K562 (cell line): Measurements from ENCODE around the gene MATR3. TPM values are rescaled to one million over a fixed set of nuclear protein-coding genes. Genes with fewer than 3 reads are reported as not detected.

Experiments used
- ATAC-seq: fragments of 200-7000 bp; cut with Tn5 transposase; 3 replicates; pipeline ENCODE4 v1.9.1; 2020; ENCODE audit warnings: moderate library complexity
- BruUV-seq: library from RNA; stranded (reverse); fragments of 400-500 nt; replicated peaks from 2 replicates; lab custom pipeline; 2021; lab: Mats Ljungman, UMichigan
- CTCF ChIA-PET: fragments of 300-600 bp; formaldehyde crosslinking; extraction: SDS; loops from one replicate; lab custom pipeline; 2021; ENCODE audit warnings: low intra/inter-chr PET ratio; lab: Yijun Ruan, JAX
- POLR2A ChIA-PET: fragments of 300-600, 350-650 bp; sonication (Branson Sonifier 250); formaldehyde crosslinking; extraction: SDS; loops from one replicate; lab custom pipeline; 2021; ENCODE audit warnings: antibody characterized with exemption, inconsistent platforms; lab: Yijun Ruan, JAX
- DNase-seq, 4 experiments: peaks; one replicate each; pipeline versions ENCODE4 v3.0.0 to v3.0.0-alpha.2; 2011 to 2018; ENCODE audit warnings: low spot score in 3 of 4, mixed read lengths in 3 of 4; ENCODE audit errors: extremely low read depth in 1 of 4
- FAIRE-seq: peaks from 2 replicates; lab custom pipeline; 2011; peaks lifted over from hg19 to GRCh38; lab: Jason Lieb, UNC
- H2AFZ ChIP-seq: 2 replicates; pipeline ENCODE4 v1.6.0; 2011; ENCODE audit warnings: low read depth, low read length, control low read depth, inconsistent platforms
- H3K27ac ChIP-seq: fragments of 200-600 bp; 3 replicates; pipeline ENCODE4 v1.8.0; 2011; ENCODE audit warnings: low read depth, mild to moderate bottlenecking, control low read depth, inconsistent platforms, low read length, moderate library complexity, mixed read lengths; ENCODE audit errors: extremely low read depth
- H3K27me3 ChIP-seq, 2 experiments: fragments of 300-600 bp in 1 of 2; 2 replicates in 1 of 2; 3 replicates in 1 of 2; pipeline versions ENCODE4 v1.6.0 to v1.8.0; 2011; ENCODE audit warnings: inconsistent platforms in 2 of 2, low read length in 2 of 2, mild to moderate bottlenecking in 1 of 2, mixed read lengths in 1 of 2, moderate library complexity in 1 of 2; ENCODE audit not compliant: control insufficient read depth in 2 of 2, insufficient read depth in 2 of 2
- H3K36me3 ChIP-seq: fragments of 300-600 bp; 3 replicates; pipeline ENCODE4 v1.8.0; 2011; ENCODE audit warnings: mild to moderate bottlenecking, low read length, inconsistent platforms; ENCODE audit not compliant: control insufficient read depth, insufficient read depth
- H3K4me1 ChIP-seq, 2 experiments: fragments of 200-600 bp in 1 of 2; replicated peaks in 1 of 2; 2 replicates in 1 of 2; 3 replicates in 1 of 2; pipeline versions ENCODE4 v1.5.1 to v1.8.0; 2011; ENCODE audit warnings: inconsistent platforms in 2 of 2, low read length in 2 of 2, mild to moderate bottlenecking in 1 of 2, mixed read lengths in 1 of 2, moderate library complexity in 1 of 2; ENCODE audit not compliant: control insufficient read depth in 2 of 2, insufficient read depth in 2 of 2
- H3K4me2 ChIP-seq: 2 replicates; pipeline ENCODE4 v1.6.1; 2011; ENCODE audit warnings: low read length, control low read depth, inconsistent platforms, mixed read lengths; ENCODE audit not compliant: insufficient read depth
- H3K4me3 ChIP-seq: fragments of 200-600 bp; sonication (generic), shearing (Covaris generic); 2 replicates; pipeline ENCODE4 v1.5.1; 2016; ENCODE audit warnings: control low read depth, inconsistent platforms
- H3K79me2 ChIP-seq: fragments of 200-600 bp; 3 replicates; pipeline ENCODE4 v1.8.0; 2011; ENCODE audit warnings: low read length, inconsistent platforms; ENCODE audit not compliant: control insufficient read depth, insufficient read depth
- H3K9ac ChIP-seq, 2 experiments: 2 replicates each; pipeline versions ENCODE4 v1.6.0 to v1.6.1; 2011; ENCODE audit warnings: low read depth in 2 of 2, low read length in 2 of 2, control low read depth in 1 of 2, inconsistent platforms in 1 of 2, mild to moderate bottlenecking in 1 of 2, mixed read lengths in 1 of 2; ENCODE audit not compliant: insufficient read depth in 1 of 2
- H3K9me1 ChIP-seq: one replicate; pipeline ENCODE4 v1.6.0; 2011; ENCODE audit warnings: inconsistent platforms, mild to moderate bottlenecking, low read length, moderate library complexity; ENCODE audit not compliant: control insufficient read depth, insufficient read depth
- H3K9me3 ChIP-seq: replicated peaks from 2 replicates; pipeline ENCODE4 v1.5.1; 2011; ENCODE audit warnings: low read depth, low read length, inconsistent platforms; ENCODE audit not compliant: control insufficient read depth, insufficient read depth
- H4K20me1 ChIP-seq: replicated peaks from 2 replicates; pipeline ENCODE4 v1.6.1; 2011; ENCODE audit warnings: low read length, inconsistent platforms, mixed read lengths; ENCODE audit not compliant: control insufficient read depth, insufficient read depth
- CHCHD3 ChIP-seq: fragments of 250-450 bp; sonication (Bioruptor Pico); IDR thresholded peaks from 2 replicates; pipeline ENCODE4 v2.1.2; 2022; ENCODE audit warnings: mild to moderate bottlenecking
- FOXK1 ChIP-seq: sonication (generic); formaldehyde crosslinking; IDR thresholded peaks from 2 replicates; pipeline ENCODE4 v1.8.0; 2022; ENCODE audit warnings: missing genetic modification reagents, mild to moderate bottlenecking, borderline replicate concordance
- HMGN3 ChIP-seq: IDR thresholded peaks from 2 replicates; pipeline ENCODE4 v1.6.1; 2011; ENCODE audit warnings: borderline replicate concordance, low read depth, mild to moderate bottlenecking, mixed read lengths, low read length; ENCODE audit not compliant: insufficient read length; ENCODE audit errors: extremely low read depth
- MCM3 ChIP-seq: fragments of 450-650 bp; IDR thresholded peaks from 2 replicates; pipeline ENCODE4 v1.6.1; 2016
- NCOA4 ChIP-seq: fragments of 450-650 bp; IDR thresholded peaks from 2 replicates; pipeline ENCODE4 v1.6.1; 2018; ENCODE audit warnings: mild to moderate bottlenecking; ENCODE audit not compliant: partially characterized antibody
- POLR2AphosphoS5 ChIP-seq: IDR thresholded peaks from 2 replicates; pipeline ENCODE4 v1.6.1; 2011; ENCODE audit warnings: mild to moderate bottlenecking, low read depth, low read length, moderate library complexity; ENCODE audit not compliant: control insufficient read depth, insufficient read depth
- SMARCE1 ChIP-seq: fragments of 450-650 bp; IDR thresholded peaks from 2 replicates; pipeline ENCODE4 v1.7.1; 2016; ENCODE audit warnings: mild to moderate bottlenecking
- SP1 ChIP-seq: sonication (generic); formaldehyde crosslinking; IDR thresholded peaks from 2 replicates; pipeline ENCODE4 v1.8.1; 2022; ENCODE audit warnings: mild to moderate bottlenecking, missing genetic modification reagents
- SUPT5H ChIP-seq: fragments of 450-650 bp; IDR thresholded peaks from 2 replicates; pipeline ENCODE4 v1.6.1; 2016
- ZNF785 ChIP-seq: fragments of 250-450 bp; sonication (Bioruptor Pico); IDR thresholded peaks from 2 replicates; pipeline ENCODE4 v1.4.0; 2020; ENCODE audit warnings: mild to moderate bottlenecking
- WGBS: fragments of 100-300 bp; shearing (Covaris generic); methylation state at CpG from one replicate; pipeline ENCODE4 v1.1.6; 2016; ENCODE audit warnings: low coverage, mixed read lengths; ENCODE audit not compliant: insufficient coverage; ENCODE audit errors: missing lambda C conversion rate; 5-methylcytosine and 5-hydroxymethylcytosine counted together
- in situ Hi-C: fragments of 300-500 bp; cut with MboI; formaldehyde crosslinking; loops from 4 replicates; pipeline ENCODE4 v1.15.0; 2018; ENCODE audit warnings: inconsistent platforms, mixed read lengths
- intact Hi-C: fragments of 100-400 bp; cut with micrococcal nuclease; formaldehyde crosslinking; loops from 2 replicates; pipeline ENCODE4 v1.14.2; 2022
- polyA plus RNA-seq, 8 experiments: library from polyadenylated mRNA; depleted of rRNA in 4 of 8; stranded (reverse) in 5 of 8; unstranded in 3 of 8; fragments of >200 nt; fragmentation: Nextera tagmentation in 2 of 8; fragmentation: Illumina TruSeq in 1 of 8; extraction: Ambion mirVana in 2 of 8; extraction: Trizol in 1 of 8; gene quantifications; 2 replicates each; pipeline versions ENCODE4 v1.2.1 to v1.2.3, GENCODE V29; 2011 to 2014; ENCODE audit warnings: inconsistent platforms in 1 of 8, missing spikeins in 1 of 8
- total RNA-seq, 7 experiments: library from RNA; depleted of rRNA in 6 of 7; stranded (reverse); fragments of >200 nt in 6 of 7; fragmentation: Illumina TruSeq in 2 of 7; extraction: Trizol in 2 of 7; gene quantifications; 2 replicates each; pipeline versions ENCODE4 v1.2.1 to v1.2.3, GENCODE V29; 2011 to 2021; ENCODE audit warnings: low replicate concordance in 1 of 7
- TF ChIP-seq, protein P1 (sequence below): fragments of 250-450 bp; sonication (Bioruptor Pico); IDR thresholded peaks from 2 replicates; pipeline ENCODE4 v1.8.0; 2021; ENCODE audit warnings: moderate library complexity, mild to moderate bottlenecking, inconsistent platforms
- TF ChIP-seq, protein P2 (sequence below): fragments of 450-650 bp; formaldehyde crosslinking; IDR thresholded peaks from 2 replicates; pipeline ENCODE4 v1.4.0; 2022; ENCODE audit warnings: missing genetic modification characterization
- TF ChIP-seq, protein P3 (sequence below): fragments of 450-650 bp; conservative IDR thresholded peaks from 2 replicates; pipeline ENCODE4 v1.6.1; 2016; ENCODE audit warnings: missing genetic modification characterization, low read depth, mild to moderate bottlenecking, missing compliant biosample characterization, moderate library complexity

Gene MATR3
- total and polyA plus RNA-seq, 9 of the 15 experiments (the other 6 are each of a cell fraction or from before 2014, with no cell fraction given) = 150 to 425 (median 263) TPM

DNA sequence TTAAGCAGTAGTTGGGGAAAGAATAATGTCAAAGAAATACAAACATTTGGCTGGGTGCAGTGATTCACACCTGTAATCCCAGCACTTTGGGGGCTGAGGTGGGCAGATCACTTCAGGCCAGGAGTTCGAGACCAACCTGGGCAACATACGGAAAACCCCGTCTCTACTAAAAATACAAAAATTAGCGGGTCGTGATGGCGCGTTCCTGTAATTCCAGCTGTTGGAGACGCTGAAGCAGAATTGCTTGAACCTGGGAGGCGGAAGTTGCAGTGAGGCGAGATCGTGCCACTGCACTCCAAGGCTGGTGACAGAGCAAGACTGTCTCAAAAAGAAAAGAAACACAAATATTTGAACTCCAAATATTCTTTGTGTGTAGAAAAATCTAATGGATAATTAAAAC is 4.7 kb downstream of the MATR3 start (continued):
- TF ChIP-seq, protein P1, sequence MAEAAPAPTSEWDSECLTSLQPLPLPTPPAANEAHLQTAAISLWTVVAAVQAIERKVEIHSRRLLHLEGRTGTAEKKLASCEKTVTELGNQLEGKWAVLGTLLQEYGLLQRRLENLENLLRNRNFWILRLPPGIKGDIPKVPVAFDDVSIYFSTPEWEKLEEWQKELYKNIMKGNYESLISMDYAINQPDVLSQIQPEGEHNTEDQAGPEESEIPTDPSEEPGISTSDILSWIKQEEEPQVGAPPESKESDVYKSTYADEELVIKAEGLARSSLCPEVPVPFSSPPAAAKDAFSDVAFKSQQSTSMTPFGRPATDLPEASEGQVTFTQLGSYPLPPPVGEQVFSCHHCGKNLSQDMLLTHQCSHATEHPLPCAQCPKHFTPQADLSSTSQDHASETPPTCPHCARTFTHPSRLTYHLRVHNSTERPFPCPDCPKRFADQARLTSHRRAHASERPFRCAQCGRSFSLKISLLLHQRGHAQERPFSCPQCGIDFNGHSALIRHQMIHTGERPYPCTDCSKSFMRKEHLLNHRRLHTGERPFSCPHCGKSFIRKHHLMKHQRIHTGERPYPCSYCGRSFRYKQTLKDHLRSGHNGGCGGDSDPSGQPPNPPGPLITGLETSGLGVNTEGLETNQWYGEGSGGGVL = no peak
- no peak for TF ChIP-seq CHCHD3 (CRISPR knock-in tag)

DNA sequence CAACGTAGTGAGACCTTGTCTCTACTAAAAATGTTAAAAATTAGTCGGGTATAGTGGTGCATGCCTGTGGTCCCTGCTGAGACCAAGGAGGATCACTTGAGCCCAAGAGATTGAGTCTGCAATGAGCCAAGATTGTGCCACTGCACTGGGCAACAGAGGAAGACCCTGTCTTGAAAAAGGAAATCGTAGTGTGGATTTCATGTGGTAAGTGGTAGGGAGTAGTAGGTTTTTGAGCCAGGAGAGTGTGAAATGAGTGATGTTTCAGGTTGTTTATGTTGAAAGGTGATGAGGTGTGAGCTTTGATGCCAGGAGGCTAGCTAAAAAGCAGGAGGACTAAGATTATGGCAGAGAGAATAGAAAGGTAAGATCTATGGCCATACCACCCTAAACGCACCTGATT is 5.9 kb downstream of the MATR3 start:
- Histone ChIP-seq H2AFZ (no peak overlapping the region), H3K79me2 (peaks cover 100% of the 10 kb centered on the region), H4K20me1 (peaks cover 94% of the 10 kb centered on the region), H3K9me1 (peaks cover 2% of the 10 kb centered on the region), H3K4me2 (no peak overlapping the region), H3K27me3 (no peaks in the 10 kb centered on the region), H3K4me3 (no peak overlapping the region), H3K9ac (peak overlapping the region in 1 of 2 experiments; percentile 17; a peak in 1 of 4 replicates), H3K4me1 (peaks cover 21 to 55% of the 10 kb centered on the region in 2 experiments), H3K36me3 (peaks cover 43% of the 10 kb centered on the region), H3K9me3 (no peaks in the 10 kb centered on the region), H3K27ac (no peak overlapping the region; the same call in 2 of the 3 replicates)
- DNase-seq (no peak), ATAC-seq (no peak), FAIRE-seq (no peak)
- BruUV-seq = no TSS peak
- ChIA-PET CTCF (no interaction called here), POLR2A (interaction anchor here (0.7 to 3.0 kb wide), 8 partner anchors 9 to 107 kb away, joined by 3 to 12 read pairs (median 4); no protein-coding TSS in a partner anchor)
- intact Hi-C loops (no loop called here), in situ Hi-C loops (no loop called here)
- TF ChIP-seq ZNF785 = no peak
- TF ChIP-seq SP1 (CRISPR knock-in tag) = 0 out of 2 replicates have a peak, but pooled peaks have one; percentile 33
- TF ChIP-seq POLR2AphosphoS5 = peak; percentile 54; the same call in 1 of the 2 replicates
- TF ChIP-seq FOXK1 = 0 out of 2 replicates have a peak, but pooled peaks have one; percentile 21
- 0 out of 2 replicates have a peak, but pooled peaks have one; percentile 31 for TF ChIP-seq SUPT5H
- TF ChIP-seq, protein P2, sequence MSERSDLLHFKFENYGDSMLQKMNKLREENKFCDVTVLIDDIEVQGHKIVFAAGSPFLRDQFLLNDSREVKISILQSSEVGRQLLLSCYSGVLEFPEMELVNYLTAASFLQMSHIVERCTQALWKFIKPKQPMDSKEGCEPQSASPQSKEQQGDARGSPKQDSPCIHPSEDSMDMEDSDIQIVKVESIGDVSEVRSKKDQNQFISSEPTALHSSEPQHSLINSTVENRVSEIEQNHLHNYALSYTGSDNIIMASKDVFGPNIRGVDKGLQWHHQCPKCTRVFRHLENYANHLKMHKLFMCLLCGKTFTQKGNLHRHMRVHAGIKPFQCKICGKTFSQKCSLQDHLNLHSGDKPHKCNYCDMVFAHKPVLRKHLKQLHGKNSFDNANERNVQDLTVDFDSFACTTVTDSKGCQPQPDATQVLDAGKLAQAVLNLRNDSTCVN (CRISPR knock-in tag) = no peak
- TF ChIP-seq HMGN3 = no peak
- TF ChIP-seq NCOA4 = no peak
- no peak for TF ChIP-seq MCM3
- TF ChIP-seq, protein P3, sequence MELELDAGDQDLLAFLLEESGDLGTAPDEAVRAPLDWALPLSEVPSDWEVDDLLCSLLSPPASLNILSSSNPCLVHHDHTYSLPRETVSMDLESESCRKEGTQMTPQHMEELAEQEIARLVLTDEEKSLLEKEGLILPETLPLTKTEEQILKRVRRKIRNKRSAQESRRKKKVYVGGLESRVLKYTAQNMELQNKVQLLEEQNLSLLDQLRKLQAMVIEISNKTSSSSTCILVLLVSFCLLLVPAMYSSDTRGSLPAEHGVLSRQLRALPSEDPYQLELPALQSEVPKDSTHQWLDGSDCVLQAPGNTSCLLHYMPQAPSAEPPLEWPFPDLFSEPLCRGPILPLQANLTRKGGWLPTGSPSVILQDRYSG = no peak
- no peak for TF ChIP-seq SMARCE1
- WGBS = 27% methylated on average over 4 of the region's 4 CpGs
